ENCODE results near the gene TBC1D12.
"Not testable (repeated sequence)": the region's sequence is repeated elsewhere in the genome, so short reads cannot be mapped to it uniquely, and the experiment has no call there.

Gene TBC1D12

GRCh38 chr10:94549221-94549620 is 146.9 kb downstream of the TBC1D12 start:
- DNase-seq = no peak

- not testable (repeated sequence) for DNase-seq
Measured at GRCh38 chr10:94567714-94568307, 165.5 kb downstream of the TBC1D12 start.

GRCh38 chr10:94571081-94571480 is 168.7 kb downstream of the TBC1D12 start:
- DNase-seq = no peak

GRCh38 chr10:94571528-94571927 is 169.2 kb downstream of the TBC1D12 start:
- DNase-seq = no peak

- DNase-seq = no peak
Measured at GRCh38 chr10:94578790-94579189, 176.4 kb downstream of the TBC1D12 start.

- no peak for DNase-seq
Measured at GRCh38 chr10:94583124-94583523, 180.8 kb downstream of the TBC1D12 start.

Measured in activated CD8-positive, alpha-beta memory T cell treated with anti-CD3 and anti-CD28 coated beads, Interleukin-2, amount 50 U/mL, for 4 hours (primary cell).